Activated CD4-positive, alpha-beta T cell treated with anti-CD3 and anti-CD28 coated beads, Interleukin-2, amount 50 U/mL, for 4 hours (primary cell): ENCODE results near the gene PLA1A.

Experiments
- DNase-seq, 2 experiments: peaks; one replicate each; pipeline ENCODE4 v3.0.0-alpha.2; 2020

The PLA1A gene

DNA sequence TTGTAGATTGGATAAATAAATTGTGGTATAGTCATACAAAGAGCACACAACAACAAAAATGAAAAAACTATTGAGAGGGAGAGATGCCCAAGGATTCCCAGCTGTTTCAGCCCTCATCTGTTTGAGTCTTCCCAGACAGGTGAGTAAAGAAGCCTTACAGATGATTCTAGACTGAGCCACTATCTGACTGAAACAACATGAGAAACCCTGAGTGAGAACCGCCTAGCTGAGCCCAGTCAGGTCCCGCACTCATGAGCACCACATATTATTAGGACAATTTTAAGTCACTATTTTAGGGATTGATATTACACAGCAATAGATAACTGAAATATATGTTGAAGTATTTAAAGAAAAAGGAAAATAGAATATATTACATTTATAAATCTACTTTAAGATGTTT, 43.7 kb downstream of the PLA1A start:
- no peak for DNase-seq

DNA sequence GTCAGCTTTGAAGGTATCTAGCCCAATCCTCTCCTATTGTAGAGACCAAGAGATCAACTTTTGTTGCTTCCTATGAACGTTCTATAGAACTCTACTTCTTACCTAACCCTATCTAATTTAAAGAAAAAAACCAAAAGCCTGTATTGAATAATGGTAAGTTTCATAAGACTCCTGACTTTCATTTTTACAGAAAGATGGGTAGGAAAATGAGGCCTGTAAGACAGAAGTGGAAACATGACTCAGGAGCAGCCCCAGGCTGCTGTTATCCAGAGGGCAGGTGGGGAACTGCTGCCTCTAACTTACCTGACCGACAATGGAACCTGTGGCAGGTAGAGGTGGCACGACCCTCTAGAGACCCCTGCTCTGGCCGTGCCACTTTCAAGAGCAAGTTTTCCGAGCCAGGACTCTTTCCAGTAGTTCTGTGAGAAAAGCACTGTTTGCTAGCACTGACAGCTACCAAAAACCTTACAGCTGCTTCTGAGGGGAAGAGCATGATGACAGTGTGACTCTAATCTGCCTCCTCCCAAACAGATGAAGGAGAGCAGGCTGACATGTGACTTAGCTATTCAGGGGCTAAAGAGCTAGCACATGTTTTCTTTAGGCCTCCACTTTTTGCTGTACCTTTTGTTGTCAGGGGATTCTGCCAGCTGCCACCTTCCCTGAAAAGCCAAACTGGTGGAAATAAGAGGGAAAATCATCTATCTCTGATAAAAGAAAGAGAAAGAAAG, 45.2 kb downstream of the PLA1A start:
- DNase-seq, result no peak

DNA sequence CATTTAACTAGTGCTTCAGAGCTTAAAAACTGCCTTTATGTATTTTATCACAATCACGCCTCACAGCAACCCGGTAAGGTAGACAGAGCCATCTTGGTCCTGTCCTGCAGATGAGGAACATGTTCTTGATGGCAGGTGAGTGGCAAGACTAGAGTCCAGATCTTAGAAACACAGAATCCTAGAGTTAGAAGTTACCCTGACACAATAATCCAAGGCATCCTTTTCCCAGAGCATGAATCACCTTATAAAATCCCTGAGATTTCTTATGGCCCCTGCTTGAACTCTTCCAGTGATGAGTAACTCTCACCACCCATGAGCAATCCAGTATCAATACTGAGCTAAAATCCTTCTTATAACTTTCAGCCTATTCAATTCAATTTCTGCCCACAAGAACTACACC, 45.8 kb downstream of the PLA1A start:
- DNase-seq, result no peak

DNA sequence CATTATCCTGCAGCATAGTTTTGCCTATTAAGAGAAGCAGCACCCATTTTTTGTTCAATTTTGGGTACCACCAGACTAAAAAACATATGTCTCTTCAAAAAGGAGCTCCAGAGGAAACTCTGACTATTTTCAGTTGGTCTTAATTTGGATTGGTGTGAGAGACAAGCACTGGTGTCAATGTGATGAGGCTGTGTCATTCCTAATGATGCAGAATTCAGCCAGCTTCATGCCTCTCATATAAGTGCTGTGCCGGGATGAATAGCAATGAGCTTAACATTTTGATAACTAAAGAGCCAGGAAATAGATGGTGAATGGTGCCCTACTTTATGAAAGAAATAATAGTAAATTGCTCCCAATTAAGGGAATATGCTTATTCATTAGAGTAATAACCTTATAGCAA, 46.8 kb downstream of the PLA1A start:
- DNase-seq, result no peak

DNA sequence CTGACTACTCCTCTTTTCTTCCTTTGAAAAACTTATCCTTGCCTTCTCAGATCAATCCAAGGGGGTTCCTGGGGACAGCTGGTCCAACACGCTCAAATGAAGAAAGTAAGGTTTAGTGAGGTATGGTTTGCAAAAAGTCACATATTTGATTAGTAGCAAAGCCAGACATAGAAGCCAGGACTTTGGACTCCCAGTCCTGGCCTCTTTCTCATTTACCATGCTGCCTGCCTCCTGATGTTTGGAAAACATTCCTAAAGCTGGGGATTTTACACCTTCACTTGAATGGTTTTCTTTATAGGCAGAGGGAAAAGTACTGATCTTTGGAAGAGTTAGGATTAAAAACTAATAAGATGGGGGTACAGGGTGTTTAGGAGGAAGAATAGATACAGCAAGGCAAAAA, 48.1 kb downstream of the PLA1A start:
- DNase-seq, result no peak

DNA sequence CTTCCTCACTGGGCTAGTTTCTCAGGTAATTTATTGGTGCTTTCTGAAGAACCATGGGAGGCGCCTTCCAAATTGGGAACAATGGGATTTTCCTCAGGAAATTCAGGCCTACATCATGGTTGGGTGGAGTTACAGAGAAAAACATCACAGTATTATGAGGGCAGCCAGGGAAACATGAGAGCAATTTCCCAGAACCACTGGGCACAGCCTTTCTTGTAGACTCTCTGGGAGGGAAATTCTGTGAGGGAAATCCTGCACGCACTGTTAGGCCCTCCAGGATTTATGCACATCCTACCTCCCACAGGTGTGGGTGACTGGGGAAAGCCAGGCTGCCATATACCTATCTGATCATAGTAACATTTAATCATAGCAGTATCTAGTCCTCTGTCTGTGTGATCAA, 49.5 kb downstream of the PLA1A start:
- DNase-seq, result no peak

DNA sequence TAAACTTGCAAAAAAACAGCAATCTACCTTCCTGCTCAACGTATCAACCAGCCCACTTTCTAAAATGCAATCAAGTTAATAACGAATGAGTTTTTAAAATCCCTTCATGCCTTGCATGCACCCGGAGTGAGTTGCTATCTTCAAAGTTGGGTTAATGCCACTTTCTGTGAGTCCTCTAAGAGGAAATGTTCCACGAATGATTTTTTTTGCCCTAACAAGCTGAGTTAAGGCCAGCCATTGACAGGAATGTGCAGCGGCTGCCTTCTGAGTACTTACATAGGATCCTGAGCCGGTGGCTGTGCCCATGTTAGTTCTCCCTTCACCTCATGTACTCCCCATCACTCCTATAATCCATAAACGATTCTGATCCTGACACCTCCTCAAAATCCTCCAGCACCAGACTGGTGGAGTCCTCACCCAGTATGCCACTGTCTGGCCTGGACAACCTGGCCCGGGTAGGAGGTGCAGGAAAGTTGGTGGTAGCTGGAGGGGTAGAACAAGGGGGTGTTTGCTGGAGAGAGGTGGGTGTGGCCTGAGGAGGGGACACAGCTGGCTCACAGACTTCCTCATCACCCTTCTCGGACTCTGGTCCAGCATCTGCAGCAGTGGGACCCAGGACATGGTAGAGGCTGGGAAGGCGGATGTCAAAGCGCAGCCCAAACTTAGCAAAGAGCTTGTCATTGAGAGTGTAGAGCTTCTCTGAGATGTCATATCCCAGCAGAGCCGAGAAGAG, 50.3 kb downstream of the PLA1A start:
- DNase-seq, result no peak

DNA sequence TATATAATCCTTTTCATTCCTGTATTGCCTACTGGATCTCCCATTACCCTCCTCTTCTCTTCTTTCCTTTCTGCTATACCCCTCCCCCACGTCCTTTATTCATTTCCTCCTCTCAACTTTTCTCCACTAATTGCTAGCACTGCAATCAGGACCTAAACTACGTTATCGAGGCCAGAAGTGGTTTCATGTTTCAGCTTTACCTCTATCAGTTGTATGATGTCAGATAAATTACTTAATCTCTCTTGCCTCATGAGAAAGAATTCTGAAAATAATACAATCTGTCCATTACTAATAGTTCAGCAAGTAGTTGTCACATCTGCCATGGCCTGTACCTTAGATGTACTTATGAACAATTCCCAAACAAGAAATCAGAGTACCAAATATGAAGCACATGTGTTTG, 52.1 kb downstream of the PLA1A start:
- no peak for DNase-seq

DNA sequence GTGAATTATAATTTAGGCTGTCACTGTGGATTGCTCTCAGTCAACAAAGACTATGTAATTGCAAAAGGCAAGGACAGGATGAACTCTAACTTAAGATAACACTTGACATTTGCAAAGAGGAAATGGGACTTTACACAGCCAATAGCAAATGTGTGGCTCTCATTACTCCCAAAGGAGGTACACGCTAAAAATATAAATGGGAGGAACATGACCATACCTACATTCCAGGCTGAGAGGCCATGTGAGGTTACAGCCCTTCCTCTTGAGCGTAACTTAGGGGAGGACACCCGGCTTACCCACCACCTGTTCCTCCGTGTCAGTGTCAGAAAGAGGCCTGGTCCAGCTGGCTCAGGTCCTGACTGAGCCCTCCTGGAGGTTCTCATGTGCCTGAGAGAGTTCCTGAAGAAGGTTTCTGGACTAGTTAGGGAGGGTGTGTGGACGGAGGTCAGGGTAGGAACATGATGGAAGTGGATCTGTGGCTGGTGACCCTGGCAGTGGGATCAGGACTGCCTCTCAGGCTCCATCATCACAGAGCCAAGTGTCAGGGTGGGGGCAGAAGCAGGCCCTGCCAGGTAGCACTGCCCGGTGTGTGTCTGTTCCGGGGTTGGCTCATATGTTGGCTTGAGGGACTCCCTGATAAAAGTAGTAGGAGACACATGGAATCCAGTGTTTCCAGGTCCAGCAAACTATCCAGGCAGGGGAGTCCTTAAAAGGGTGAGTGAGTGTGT, 54.8 kb downstream of the PLA1A start:
- no peak for DNase-seq

DNA sequence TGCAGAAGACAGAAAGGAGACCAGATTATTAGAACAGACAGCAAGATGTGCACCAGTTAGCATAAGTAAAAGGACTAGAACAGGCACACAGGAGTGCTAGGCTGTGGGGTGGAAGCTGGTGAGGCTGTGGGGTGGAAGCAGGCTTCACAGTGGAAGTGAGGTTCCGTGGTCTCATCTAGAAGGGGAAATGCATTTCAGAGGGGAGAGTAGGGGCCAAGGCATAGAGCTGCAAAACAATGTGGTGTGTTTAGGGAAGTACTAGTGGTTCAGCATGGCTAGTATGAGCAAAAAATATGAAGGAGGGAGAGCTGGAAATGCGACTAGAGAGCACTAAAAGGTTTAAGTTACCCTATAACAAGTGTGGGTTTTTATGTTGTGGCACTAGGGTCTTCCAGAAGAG, 56.2 kb downstream of the PLA1A start:
- no peak for DNase-seq

DNA sequence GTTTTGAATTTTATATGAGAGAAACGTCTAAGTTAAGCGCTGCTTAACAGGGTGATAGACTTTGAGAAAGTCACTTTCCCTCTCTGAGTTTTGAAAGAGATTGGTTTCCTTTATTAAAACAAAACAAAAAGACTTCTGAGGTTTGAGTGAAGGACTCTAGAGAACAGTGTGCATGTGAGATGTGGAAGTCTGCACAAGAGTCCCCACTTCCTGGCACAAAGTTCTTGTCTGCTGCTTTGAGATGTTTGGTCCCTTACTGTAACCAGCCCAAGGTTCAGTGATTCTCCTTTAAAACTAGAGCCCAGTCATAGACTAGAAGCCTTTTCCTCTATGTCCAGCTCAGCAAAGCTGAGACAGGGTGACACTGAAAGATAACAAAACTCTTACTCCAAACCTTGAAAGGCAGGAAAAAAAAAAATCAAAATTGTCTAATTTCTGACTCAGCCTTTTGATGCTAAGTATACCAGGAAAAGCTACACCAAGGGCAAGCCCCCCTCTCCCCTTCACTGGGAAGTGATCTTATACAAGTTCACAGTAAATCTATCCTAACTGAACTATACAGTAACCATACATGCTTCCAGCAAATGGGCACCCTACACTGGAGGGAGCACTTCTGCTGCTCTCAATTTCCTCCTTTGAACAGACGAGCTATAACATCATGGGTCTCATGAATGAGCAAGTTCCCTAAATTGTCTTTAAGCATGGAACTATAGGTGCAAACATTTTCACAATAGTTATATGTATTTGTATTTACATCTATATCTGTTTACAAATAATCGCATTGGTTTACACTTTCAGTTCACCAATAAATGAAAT, 60.4 kb downstream of the PLA1A start:
- no peak for DNase-seq

DNA sequence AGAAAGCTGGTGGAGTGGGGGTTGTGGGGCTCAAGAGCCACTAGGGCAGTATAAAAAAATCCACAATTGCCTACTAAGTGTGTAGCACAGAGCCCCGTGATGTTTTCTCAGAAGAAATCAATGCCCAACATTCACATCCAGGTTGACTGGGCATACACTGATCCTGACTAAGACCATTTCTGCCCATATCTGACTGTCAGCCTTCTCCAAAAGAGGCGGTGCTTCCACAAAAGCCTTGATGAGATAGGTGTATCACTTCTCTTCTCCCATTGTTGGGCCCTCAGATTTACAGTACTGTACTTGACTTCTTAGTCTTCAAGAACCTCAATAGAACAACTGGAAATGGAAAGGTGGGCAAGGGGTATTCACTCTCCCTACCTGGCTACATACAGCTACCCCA, 61.3 kb downstream of the PLA1A start:
- no peak for DNase-seq

DNA sequence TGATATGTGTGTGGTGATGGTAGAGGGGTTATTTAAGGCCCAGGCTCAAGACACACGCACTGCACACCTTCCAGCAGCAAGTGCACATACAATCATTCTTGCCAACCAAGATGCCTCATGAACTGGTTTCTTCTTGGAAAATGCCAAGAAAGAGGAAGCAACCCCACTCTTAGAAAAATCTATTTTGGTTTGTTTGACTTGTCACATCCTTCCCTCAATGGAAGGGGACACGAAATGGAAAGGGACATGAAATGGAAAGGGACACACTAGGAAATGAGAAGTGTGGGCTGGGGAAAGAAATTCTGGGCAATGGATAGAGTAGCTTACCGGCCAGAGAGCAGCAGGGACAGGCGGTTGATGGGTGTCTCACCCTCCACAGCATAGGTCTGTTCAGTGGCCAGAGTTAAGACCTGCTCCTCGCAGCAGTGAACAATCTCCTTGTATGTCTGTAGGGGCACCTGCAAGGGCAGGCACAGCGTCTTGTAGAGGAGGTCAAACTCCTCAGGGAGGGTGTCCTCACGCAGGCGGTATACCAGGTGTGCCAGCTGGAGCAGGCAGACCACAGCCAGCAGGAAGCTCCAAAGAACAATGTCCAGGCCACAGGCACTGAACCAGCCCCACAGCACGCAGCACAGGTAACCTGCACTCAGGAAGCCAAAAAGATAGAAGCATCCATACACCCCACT, 62.1 kb downstream of the PLA1A start:
- no peak for DNase-seq

DNA sequence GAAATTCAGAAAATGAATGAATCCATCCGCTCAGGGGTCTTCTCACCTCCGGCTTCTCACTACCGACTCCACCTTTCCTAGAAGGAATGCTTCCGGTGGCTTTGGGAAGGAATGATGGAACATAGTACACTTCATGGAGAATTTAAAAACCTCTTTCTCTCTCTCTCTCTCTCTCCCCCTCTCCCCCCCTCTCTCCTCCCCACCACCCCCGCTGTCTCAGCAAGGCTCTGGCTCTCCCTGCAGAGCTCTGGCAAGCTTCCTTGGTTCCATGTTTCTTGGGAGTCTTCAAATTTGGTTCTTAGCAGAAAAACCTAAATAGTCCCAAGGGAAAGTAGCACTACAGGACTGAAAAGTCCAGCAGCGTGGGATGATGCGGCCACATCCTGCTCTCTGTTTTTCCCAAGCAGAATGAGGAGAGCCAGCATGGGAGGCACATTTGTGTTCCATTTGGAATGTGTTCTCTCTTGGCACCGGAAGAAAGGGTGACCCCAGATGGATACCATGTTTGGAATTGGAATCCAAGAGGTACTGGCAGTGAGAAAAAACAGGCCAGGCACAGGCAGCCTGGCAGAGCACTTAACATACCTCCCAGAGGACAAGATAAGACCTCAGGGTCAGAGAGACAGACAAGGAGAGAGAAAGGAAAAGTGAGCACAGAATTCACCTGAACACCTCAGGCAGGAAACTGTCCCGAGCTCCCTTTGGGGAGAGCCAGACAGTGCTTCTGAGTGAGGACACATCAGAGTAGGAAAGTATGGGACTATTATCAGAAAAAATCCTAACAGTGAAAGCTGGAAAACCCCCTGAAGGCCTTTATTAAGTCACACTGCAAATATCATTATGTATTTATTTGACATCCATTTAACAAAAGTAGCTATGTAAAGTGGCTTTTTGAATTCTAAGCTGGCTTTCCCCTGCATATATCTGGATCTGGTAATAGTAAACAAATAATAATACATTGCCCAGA, 63.1 kb downstream of the PLA1A start, which contains the start of gene POPDC2:
Gene POPDC2 (minus strand): TSS at position 116 of the 967 bp plus-strand sequence. CDS start 166 bp downstream, outside the sequence.
- no peak for DNase-seq

DNA sequence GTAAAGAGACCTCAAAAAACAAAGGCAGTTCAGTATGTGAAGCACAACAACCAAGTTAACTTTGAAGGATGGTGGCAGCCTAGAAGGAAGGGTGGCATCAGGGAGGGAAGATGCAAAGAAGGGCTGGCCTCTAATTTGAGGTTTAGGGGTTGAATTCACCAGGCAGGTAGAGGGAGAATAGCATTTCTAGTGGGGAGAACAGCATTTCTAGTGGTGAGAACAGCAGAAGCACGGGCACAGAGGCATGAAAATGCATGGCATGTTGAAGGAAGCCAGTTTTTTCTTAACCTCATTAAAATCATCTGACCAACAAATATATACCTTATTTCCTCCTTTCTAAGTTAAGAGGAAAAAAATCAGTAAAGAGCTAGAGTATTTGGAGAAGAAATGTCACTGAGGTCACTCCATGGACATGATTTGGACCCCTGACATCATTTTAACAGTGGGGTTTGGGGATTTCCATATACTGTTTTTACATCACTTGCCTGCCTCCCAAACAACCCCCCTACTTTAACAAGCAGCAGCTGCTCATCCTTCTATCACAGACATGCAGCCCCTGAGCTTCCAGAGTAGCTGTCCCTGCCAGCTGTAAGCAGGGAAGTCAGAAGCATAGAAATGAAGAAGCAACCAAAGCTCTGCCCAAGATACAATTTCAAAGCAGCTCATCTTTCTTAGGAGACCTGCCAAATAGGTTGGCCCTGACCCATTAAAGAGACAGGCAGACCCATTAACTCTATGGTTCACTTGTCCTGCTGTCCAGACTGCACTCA, 65.1 kb downstream of the PLA1A start:
- no peak for DNase-seq

DNA sequence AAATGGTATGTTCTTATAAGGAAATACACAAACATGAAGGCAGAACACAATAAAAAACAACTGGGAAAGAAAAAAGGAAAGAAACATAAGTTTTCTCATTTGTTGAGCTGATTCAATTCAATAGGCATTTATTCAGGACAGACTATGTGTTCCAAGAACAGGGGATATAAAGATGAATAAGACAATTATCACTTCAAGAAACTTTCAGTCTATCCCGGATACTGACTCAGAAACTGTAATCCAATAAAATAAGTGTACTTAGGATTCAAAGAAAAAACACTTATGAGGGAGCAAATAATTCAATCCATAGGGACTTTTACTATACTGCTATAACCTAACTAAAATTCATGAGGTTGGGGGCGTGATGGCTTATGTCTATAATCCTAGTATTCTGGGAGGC, 66.2 kb downstream of the PLA1A start:
- no peak for DNase-seq

DNA sequence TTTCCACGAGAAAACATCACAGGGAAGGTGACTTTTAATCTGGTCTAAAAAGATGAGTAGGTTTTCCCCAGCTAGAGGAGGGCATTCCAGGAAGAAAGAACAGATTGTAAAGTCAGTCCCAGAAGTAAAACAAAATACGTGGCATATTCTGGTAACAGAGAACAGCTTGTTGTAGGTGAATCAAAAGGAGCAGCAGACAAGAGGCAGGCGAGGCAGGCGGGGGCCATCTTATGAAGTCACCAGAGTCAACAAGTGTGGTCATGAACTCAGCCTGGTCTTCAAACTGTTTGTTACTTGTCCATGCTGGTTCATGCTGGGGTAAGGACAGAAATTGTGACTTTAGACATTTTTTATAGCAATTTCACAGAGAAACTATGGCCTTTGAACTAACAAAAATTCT, 66.7 kb downstream of the PLA1A start:
- DNase-seq, result no peak

DNA sequence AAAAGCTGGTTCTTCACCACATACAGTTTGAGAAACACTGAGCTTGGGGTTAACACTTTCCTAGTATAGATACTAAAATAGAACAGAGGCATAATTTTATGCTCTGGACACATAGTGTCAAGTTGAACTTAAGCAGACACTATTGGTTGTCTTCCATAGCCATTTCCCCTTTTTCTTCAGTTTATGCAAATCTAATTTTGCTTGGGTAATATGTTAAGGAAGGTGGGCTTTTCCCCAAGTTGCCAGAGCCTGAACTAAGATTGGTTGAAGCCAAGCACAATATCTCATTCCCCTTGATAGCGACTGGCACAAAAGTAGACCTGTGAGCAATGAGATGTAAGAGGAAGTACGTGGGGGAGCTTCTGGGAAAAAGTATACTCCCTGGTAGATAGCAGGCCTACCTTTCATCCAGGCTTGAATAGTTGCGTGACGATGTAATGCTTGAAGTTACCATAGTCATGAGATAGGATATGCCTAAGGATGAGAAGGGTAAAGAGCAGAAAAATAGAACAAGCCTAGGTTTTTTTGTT, 67.2 kb downstream of the PLA1A start:
- DNase-seq, result no peak

DNA sequence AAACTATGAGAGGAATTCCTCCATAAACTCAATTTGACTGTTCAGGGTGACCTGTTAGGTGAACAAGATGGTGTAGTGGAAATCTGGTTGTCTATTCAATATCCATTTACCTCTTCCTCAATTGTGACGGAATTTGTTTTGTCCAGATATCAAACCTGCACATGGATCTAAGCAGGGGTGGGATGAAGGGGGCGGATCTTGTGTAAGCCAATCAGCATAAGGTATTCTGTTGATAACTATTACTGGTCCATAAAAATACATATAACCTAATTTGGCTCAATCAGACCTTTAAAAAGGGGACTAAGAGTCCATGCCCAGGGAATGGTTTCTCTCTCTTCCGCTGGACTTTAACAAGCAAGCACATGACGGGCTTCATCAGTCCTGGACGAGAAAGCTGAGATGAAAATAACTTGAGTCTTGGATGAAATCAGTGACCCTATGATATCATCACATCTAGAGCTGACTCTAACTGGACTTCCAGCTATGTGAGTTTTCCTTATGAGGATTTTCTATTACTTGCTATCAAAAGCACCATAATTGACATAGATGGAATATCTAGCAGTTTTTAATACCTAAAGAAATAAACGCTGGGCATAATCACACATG, 68.4 kb downstream of the PLA1A start:
- no peak for DNase-seq
